NCI-H2196 (cell line): ENCODE results near the gene NCOA4.
"Not testable (repeated sequence)": the region's sequence is repeated elsewhere in the genome, so short reads cannot be mapped to it uniquely, and the experiment has no call there.

ENCODE experiments used
- DNase-seq: peaks from one replicate; lab custom pipeline; 2025; ENCODE audit not compliant: unreplicated experiment; lab: John Stamatoyannopoulos, UW

NCOA4 gene

DNA sequence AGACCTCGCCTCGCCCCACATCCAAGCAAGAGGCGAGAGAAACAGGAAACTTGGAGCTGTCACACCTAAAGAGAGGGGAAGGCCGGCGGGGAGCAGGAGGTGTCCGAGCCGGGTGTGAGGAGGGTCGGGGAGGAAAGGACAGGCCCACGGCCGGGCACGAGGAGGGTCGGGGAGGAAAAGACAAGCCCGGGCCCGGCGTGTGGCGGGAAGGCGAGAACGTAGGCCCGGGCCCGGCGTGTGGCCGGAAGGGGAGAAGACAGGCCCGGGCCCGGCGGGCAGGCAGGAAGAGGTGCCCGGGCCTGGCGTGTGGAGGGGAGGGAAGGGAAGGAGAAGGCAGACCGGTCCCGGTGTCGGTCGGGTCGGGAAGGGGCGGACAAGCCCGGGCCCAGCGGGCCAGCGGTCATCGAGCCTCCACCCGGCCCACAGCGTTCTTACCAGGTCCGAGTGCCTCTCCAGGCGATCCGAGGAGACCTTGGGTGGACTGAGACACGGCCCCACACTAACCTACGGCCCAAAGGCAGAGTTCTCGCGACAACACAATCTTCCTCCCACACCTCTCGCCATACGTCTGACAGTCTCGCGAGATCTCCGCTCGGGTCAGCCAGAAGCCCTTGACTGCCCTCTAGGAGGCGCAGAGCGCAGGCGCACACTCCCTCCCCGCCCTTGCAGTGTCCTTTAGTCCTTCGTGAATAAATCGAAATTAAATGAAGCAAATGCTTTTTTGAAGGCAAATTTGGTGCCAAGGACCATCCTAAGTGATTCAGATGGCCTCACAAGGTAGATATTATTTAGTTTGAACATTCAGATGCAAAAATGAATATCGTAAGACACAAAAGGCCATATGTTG is at the start of gene NCOA4:
NCOA4 (minus strand) TSS at position 533 of the 847 bp plus-strand sequence. CDS start 13,943 bp downstream, outside the sequence.
- peak; percentile 88 for DNase-seq

- no peak for DNase-seq
Measured at GRCh38 chr10:46079831-46080585, 49.6 kb upstream of the NCOA4 start.

GRCh38 chr10:46077731-46078413 is 47.4 kb upstream of the NCOA4 start:
- DNase-seq = no peak

DNA sequence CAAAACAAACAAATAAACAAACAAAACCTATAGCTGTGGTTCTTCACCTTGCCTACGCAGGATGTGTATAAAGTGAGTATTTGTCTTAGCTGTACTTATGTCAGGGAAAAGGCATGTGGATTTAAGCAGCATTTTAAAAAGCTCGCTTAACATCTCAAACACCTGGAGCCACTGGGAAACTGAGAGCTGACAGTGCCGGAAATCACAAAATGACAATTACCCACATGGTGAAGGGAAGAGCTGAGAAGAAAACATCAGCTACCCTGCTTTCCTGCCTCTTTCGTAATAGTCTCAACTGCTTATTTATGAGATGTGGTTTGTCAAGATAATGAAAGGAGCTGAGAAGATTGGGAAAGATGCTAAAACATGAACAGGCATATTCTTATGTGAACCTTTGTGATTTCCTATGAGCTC is 46.7 kb upstream of the NCOA4 start:
- DNase-seq = no peak

- DNase-seq = no peak
Measured at GRCh38 chr10:46075869-46076268, 45.4 kb upstream of the NCOA4 start.

- DNase-seq = no peak
Measured at GRCh38 chr10:46074196-46074946, 43.9 kb upstream of the NCOA4 start.

DNA sequence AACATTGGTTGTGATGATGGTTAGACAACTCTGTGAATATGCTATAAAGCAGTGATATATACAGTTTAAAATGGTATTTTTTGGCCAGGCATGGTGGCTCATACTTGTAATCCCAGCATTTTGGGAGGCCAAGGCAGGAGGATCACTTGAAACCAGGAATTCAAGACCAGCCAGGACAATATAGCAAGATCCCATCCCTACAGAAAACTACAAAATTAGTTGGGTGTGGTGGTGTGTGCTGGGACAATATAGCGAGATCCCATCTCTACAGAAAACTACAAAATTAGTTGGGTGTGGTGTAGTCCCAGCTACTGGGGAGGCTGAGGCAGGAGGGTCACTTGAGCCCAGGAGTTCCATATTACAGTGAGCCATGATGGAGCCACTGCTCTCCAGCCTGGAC is 43.1 kb upstream of the NCOA4 start:
- DNase-seq = no peak

GRCh38 chr10:46070749-46071148 is 40.3 kb upstream of the NCOA4 start:
- DNase-seq = no peak

DNA sequence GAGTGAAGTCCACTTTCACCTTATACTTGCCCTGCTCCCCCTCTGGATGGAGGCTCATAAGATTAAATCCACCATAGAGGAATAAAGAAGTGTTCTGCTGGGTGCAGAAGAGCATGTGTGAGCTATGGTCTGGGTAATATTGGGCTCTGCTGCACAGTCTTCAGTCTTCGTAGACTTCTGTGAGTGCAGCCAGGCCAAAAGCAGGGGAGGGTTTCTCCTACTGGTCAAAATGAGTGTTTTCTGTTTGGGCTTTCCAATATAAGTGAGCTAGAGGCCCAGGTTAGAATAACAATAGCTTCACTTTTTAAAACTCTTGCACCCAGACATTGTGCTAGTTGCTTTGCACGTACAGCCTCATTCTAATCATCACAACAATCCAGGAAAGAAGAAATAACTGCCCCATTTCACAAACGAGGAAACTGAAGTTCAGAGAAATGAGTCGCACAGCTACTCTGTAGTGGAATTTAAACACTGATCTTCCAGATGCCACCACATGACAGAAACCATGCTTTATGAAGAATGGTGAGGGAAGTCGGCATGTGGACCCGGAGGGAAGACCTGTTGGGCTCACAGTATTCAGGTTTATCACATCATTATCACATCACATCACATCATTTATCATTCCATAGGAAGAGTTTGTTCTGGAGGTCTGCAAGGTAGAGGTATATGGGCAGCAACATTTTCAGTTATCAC is 39.5 kb upstream of the NCOA4 start:
- DNase-seq = no peak

GRCh38 chr10:46068905-46069304 is 38.5 kb upstream of the NCOA4 start:
- DNase-seq = no peak

- DNase-seq = no peak
Measured at GRCh38 chr10:46068117-46068516, 37.7 kb upstream of the NCOA4 start.

- no peak for DNase-seq
Measured at GRCh38 chr10:46064269-46064817, 33.9 kb upstream of the NCOA4 start.

- no peak for DNase-seq
Measured at GRCh38 chr10:46062723-46063428, 32.5 kb upstream of the NCOA4 start.

- no peak for DNase-seq
Measured at GRCh38 chr10:46060706-46061105, 30.3 kb upstream of the NCOA4 start.

DNA sequence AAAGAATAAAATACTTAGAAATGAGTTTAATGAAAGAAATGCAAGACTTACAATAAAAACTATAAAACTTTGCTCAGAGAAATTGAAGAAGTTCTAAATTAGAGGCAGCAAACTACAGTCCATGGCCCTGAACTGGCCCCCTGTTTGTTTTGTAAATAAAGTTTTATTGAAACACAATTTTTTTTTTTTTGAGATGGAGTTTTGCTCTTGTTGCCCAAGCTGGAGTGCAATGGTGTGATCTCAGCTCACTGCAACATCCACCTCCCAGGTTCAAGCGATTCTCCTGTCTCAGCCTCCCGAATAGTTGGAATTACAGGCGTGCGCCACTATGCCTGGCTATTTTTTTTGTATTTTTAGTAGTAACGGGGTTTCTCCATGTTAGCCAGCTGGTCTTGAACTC is 27.5 kb upstream of the NCOA4 start:
- DNase-seq = not testable (repeated sequence)

- no peak for DNase-seq
Measured at GRCh38 chr10:46057038-46057437, 26.6 kb upstream of the NCOA4 start.

- DNase-seq = no peak
Measured at GRCh38 chr10:46055771-46056170, 25.3 kb upstream of the NCOA4 start.

DNA sequence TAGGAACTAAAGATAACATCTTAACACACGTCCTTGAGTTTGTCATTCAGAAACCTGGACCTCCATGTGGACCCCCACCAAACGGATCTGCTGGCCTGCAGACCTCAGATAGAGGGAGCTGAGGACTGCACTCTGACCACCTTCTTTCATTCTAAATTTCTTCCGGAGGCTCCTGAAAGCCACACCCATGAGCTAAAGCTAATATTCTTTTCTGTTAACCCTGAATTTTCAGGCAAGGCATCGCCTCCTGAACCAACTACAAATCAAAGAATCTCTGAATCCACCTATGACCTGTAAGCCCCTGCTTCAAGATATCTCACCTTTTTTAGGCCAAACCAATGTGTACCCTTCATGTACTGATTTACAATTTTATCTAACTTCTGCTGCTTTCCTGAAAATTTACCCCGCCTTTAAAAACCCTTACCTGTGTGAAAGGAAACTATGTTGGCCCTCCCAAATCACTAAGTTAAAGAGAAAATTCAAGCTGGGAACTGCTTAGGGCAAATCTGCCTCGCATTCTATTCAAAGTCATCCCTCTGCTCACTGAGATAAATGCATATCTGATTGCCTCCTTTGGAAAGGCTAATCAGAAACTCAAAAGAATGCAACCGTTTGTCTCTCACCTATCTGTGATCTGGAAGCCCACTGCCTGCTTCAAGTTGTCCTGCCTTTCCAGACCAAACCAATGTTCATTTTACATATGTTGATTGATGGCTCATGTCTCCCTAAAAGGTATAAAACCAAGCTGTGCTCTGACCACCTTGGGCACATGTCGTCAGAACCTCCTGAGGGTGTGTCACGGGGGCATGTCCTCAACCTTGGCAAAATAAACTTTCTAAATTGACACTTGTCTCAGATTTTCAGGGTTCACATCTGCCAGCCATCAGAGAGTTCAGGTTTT is 23.4 kb upstream of the NCOA4 start:
- DNase-seq = no peak
